ENCODE results near the gene COG5.

Gene COG5

GRCh38 chr7:107599262-107599661, 35.5 kb upstream of the COG5 start:
- no peak for ATAC-seq
- TF ChIP-seq PPARA (CRISPR knock-in tag; IDR thresholded peaks at IDR 0.05; ENCODE audit: borderline replicate concordance) (no peak), RARB (CRISPR knock-in tag; IDR thresholded peaks at IDR 0.05) (no peak), ZFP3 (CRISPR knock-in tag; IDR thresholded peaks at IDR 0.05) (no peak), ZNF70 (CRISPR knock-in tag; IDR thresholded peaks at IDR 0.05) (no peak), ARNTL (CRISPR knock-in tag; IDR thresholded peaks at IDR 0.05; ENCODE audit: borderline replicate concordance, low read depth) (no peak), PATZ1 (CRISPR knock-in tag; IDR thresholded peaks at IDR 0.05; ENCODE audit: borderline replicate concordance) (no peak), BACH2 (CRISPR knock-in tag; IDR thresholded peaks at IDR 0.05; ENCODE audit: borderline replicate concordance) (no peak), ZNF8 (CRISPR knock-in tag; IDR thresholded peaks at IDR 0.05) (no peak), GLIS3 (CRISPR knock-in tag; IDR thresholded peaks at IDR 0.05) (no peak), SNAI2 (CRISPR knock-in tag; IDR thresholded peaks at IDR 0.05) (no peak)

GRCh38 chr7:107597953-107598352, 34.2 kb upstream of the COG5 start:
- ATAC-seq, result no peak
- TF ChIP-seq TOX (CRISPR knock-in tag; IDR thresholded peaks at IDR 0.05; ENCODE audit: borderline replicate concordance), result no peak
- no peak for TF ChIP-seq ARNTL (CRISPR knock-in tag; IDR thresholded peaks at IDR 0.05; ENCODE audit: borderline replicate concordance, low read depth)
- no peak for TF ChIP-seq OSR1 (CRISPR knock-in tag; IDR thresholded peaks at IDR 0.05)
- no peak for TF ChIP-seq POU6F1 (CRISPR knock-in tag; IDR thresholded peaks at IDR 0.05; ENCODE audit: borderline replicate concordance, low read depth)
- TF ChIP-seq PATZ1 (CRISPR knock-in tag; IDR thresholded peaks at IDR 0.05; ENCODE audit: borderline replicate concordance), result no peak
- TF ChIP-seq ZFP30 (CRISPR knock-in tag; IDR thresholded peaks at IDR 0.05), result no peak
- no peak for TF ChIP-seq ZC3H10 (CRISPR knock-in tag; IDR thresholded peaks at IDR 0.05)
- TF ChIP-seq BACH2 (CRISPR knock-in tag; IDR thresholded peaks at IDR 0.05; ENCODE audit: borderline replicate concordance), result no peak
- no peak for TF ChIP-seq GLIS3 (CRISPR knock-in tag; IDR thresholded peaks at IDR 0.05)

DNA sequence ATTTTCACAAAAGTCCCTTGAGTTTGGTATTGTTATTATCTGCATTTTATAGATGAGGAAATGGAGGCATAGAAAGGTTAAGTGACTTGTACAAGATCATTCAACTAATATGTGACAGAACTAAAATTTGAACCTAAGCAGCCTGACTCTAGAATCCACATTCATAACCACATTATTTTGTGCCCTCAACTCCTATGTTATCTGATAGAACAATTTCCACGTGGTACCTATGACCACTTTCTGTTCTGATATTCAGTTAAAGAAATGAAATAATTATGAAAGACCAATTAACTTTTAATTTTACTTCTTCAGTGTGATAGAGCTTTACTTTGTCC, 33.8 kb upstream of the COG5 start:
- ATAC-seq, result no peak
- TF ChIP-seq ZFP3 (CRISPR knock-in tag; IDR thresholded peaks at IDR 0.05), result peak; percentile 66; the same call in 1 of the 2 replicates
- TF ChIP-seq OSR1 (CRISPR knock-in tag; IDR thresholded peaks at IDR 0.05), result no peak
- TF ChIP-seq CSDC2 (CRISPR knock-in tag; IDR thresholded peaks at IDR 0.05), result no peak

GRCh38 chr7:107596881-107597581, 33.3 kb upstream of the COG5 start:
- ATAC-seq, result no peak
- TF ChIP-seq ZNF8 (CRISPR knock-in tag; IDR thresholded peaks at IDR 0.05) (no peak), TOX (CRISPR knock-in tag; IDR thresholded peaks at IDR 0.05; ENCODE audit: borderline replicate concordance) (no peak), ZC3H10 (CRISPR knock-in tag; IDR thresholded peaks at IDR 0.05) (no peak), CSDC2 (CRISPR knock-in tag; IDR thresholded peaks at IDR 0.05) (no peak), ZNF565 (CRISPR knock-in tag; conservative IDR thresholded peaks at IDR 0.05; ENCODE audit: low read depth) (no peak), PPARA (CRISPR knock-in tag; IDR thresholded peaks at IDR 0.05; ENCODE audit: borderline replicate concordance) (no peak), ZFP3 (CRISPR knock-in tag; IDR thresholded peaks at IDR 0.05) (no peak), GLIS3 (CRISPR knock-in tag; IDR thresholded peaks at IDR 0.05) (no peak), ARNTL (CRISPR knock-in tag; IDR thresholded peaks at IDR 0.05; ENCODE audit: borderline replicate concordance, low read depth) (no peak), BACH2 (CRISPR knock-in tag; IDR thresholded peaks at IDR 0.05; ENCODE audit: borderline replicate concordance) (no peak), ZFP30 (CRISPR knock-in tag; IDR thresholded peaks at IDR 0.05) (no peak), ISL1 (CRISPR knock-in tag; IDR thresholded peaks at IDR 0.05) (no peak), TCF4 (CRISPR knock-in tag; IDR thresholded peaks at IDR 0.05; ENCODE audit: borderline replicate concordance) (no peak), OSR1 (CRISPR knock-in tag; IDR thresholded peaks at IDR 0.05) (no peak)
- TF ChIP-seq, protein P1, sequence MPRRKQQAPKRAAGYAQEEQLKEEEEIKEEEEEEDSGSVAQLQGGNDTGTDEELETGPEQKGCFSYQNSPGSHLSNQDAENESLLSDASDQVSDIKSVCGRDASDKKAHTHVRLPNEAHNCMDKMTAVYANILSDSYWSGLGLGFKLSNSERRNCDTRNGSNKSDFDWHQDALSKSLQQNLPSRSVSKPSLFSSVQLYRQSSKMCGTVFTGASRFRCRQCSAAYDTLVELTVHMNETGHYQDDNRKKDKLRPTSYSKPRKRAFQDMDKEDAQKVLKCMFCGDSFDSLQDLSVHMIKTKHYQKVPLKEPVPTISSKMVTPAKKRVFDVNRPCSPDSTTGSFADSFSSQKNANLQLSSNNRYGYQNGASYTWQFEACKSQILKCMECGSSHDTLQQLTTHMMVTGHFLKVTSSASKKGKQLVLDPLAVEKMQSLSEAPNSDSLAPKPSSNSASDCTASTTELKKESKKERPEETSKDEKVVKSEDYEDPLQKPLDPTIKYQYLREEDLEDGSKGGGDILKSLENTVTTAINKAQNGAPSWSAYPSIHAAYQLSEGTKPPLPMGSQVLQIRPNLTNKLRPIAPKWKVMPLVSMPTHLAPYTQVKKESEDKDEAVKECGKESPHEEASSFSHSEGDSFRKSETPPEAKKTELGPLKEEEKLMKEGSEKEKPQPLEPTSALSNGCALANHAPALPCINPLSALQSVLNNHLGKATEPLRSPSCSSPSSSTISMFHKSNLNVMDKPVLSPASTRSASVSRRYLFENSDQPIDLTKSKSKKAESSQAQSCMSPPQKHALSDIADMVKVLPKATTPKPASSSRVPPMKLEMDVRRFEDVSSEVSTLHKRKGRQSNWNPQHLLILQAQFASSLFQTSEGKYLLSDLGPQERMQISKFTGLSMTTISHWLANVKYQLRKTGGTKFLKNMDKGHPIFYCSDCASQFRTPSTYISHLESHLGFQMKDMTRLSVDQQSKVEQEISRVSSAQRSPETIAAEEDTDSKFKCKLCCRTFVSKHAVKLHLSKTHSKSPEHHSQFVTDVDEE (CRISPR knock-in tag; IDR thresholded peaks at IDR 0.05), result no peak
- TF ChIP-seq, protein P2, sequence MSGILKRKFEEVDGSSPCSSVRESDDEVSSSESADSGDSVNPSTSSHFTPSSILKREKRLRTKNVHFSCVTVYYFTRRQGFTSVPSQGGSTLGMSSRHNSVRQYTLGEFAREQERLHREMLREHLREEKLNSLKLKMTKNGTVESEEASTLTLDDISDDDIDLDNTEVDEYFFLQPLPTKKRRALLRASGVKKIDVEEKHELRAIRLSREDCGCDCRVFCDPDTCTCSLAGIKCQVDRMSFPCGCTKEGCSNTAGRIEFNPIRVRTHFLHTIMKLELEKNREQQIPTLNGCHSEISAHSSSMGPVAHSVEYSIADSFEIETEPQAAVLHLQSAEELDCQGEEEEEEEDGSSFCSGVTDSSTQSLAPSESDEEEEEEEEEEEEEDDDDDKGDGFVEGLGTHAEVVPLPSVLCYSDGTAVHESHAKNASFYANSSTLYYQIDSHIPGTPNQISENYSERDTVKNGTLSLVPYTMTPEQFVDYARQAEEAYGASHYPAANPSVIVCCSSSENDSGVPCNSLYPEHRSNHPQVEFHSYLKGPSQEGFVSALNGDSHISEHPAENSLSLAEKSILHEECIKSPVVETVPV (CRISPR knock-in tag; IDR thresholded peaks at IDR 0.05), result no peak
- TF ChIP-seq, protein P3, sequence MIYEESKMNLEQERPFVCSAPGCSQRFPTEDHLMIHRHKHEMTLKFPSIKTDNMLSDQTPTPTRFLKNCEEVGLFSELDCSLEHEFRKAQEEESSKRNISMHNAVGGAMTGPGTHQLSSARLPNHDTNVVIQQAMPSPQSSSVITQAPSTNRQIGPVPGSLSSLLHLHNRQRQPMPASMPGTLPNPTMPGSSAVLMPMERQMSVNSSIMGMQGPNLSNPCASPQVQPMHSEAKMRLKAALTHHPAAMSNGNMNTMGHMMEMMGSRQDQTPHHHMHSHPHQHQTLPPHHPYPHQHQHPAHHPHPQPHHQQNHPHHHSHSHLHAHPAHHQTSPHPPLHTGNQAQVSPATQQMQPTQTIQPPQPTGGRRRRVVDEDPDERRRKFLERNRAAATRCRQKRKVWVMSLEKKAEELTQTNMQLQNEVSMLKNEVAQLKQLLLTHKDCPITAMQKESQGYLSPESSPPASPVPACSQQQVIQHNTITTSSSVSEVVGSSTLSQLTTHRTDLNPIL (CRISPR knock-in tag; IDR thresholded peaks at IDR 0.05; ENCODE audit: low read depth), result no peak
